CD4-positive, CD25-positive, alpha-beta regulatory T cell (primary cell): ENCODE data around the gene CPZ. TPM values are rescaled to one million over a fixed set of nuclear protein-coding genes. Genes with fewer than 3 reads are reported as not detected.
A peak's percentile ranks its signal among the peaks of the same experiment; 100 is the strongest.

Experiments used
- ATAC-seq, 2 donors: fragments of 150-1000 bp; cut with Tn5 transposase; one replicate each; pipeline ENCODE4 v1.10.0; 2021; ENCODE audit warnings: low read depth in 2 of 2, moderate number of reproducible peaks in 2 of 2, moderate library complexity in 1 of 2
- DNase-seq, 3 donors: peaks; one replicate each; pipeline versions ENCODE4 v3.0.0 to v3.0.0-alpha.2; 2012 to 2022; ENCODE audit warnings: mixed read lengths in 1 of 3
- H3K27ac ChIP-seq: one replicate; pipeline ENCODE4 v1.7.0; 2013; ENCODE audit warnings: mild to moderate bottlenecking, low read length; ENCODE audit not compliant: insufficient read depth, poor library complexity, severe bottlenecking
- H3K27me3 ChIP-seq: one replicate; pipeline ENCODE4 v1.7.0; 2013; ENCODE audit warnings: low read length; ENCODE audit not compliant: control insufficient read depth, insufficient read depth
- H3K36me3 ChIP-seq: one replicate; pipeline ENCODE4 v1.7.0; 2013; ENCODE audit warnings: mild to moderate bottlenecking, low read length, moderate library complexity; ENCODE audit not compliant: control insufficient read depth, insufficient read depth
- H3K4me1 ChIP-seq: 2 replicates; pipeline ENCODE4 v1.7.0; 2013; ENCODE audit warnings: mild to moderate bottlenecking, low read length; ENCODE audit not compliant: insufficient read depth, control insufficient read depth, poor library complexity, severe bottlenecking
- H3K4me3 ChIP-seq: one replicate; pipeline ENCODE4 v1.7.0; 2013; ENCODE audit warnings: low read depth, mild to moderate bottlenecking, low read length, moderate library complexity
- H3K9me3 ChIP-seq, 2 experiments: 1 replicate in 1 of 2; 2 replicates in 1 of 2; pipeline ENCODE4 v1.7.0; 2013; ENCODE audit warnings: low read length in 2 of 2, mild to moderate bottlenecking in 1 of 2, moderate library complexity in 1 of 2; ENCODE audit not compliant: control insufficient read depth in 2 of 2
- H3K27ac Mint-ChIP-seq, 3 donors: one replicate each; pipeline ENCODE4 v1.8.0; 2020 to 2022; ENCODE audit warnings: mild to moderate bottlenecking in 3 of 3, mixed read lengths in 3 of 3, moderate library complexity in 2 of 3
- H3K27me3 Mint-ChIP-seq: one replicate; pipeline ENCODE4 v1.8.0; 2022; ENCODE audit warnings: mild to moderate bottlenecking, mixed read lengths
- H3K36me3 Mint-ChIP-seq: one replicate; pipeline ENCODE4 v1.8.0; 2020; ENCODE audit warnings: mixed read lengths
- H3K4me1 Mint-ChIP-seq, 4 donors: one replicate each; pipeline ENCODE4 v1.8.0; 2020 to 2022; ENCODE audit warnings: mixed read lengths in 4 of 4, mild to moderate bottlenecking in 1 of 4
- H3K4me3 Mint-ChIP-seq, 4 donors: one replicate each; pipeline ENCODE4 v1.8.0; 2020 to 2022; ENCODE audit warnings: mild to moderate bottlenecking in 4 of 4, mixed read lengths in 4 of 4, moderate library complexity in 3 of 4
- H3K9me3 Mint-ChIP-seq, 7 donors: one replicate each; pipeline ENCODE4 v1.8.0; 2020 to 2022; ENCODE audit warnings: mixed read lengths in 7 of 7, mild to moderate bottlenecking in 3 of 7, moderate library complexity in 2 of 7
- polyA plus RNA-seq, 4 donors: library from polyadenylated mRNA; unstranded; fragments of 300-500 nt; fragmentation: Illumina TruSeq; gene quantifications; one replicate each; pipeline ENCODE4 v1.2.3, GENCODE V29; 2021
- total RNA-seq: library from RNA; stranded (reverse); gene quantifications from one replicate; pipeline ENCODE4 v1.2.3, GENCODE V29; 2022

Gene CPZ
- total and polyA plus RNA-seq, 5 donors from 2014 or later: not detected

DNA sequence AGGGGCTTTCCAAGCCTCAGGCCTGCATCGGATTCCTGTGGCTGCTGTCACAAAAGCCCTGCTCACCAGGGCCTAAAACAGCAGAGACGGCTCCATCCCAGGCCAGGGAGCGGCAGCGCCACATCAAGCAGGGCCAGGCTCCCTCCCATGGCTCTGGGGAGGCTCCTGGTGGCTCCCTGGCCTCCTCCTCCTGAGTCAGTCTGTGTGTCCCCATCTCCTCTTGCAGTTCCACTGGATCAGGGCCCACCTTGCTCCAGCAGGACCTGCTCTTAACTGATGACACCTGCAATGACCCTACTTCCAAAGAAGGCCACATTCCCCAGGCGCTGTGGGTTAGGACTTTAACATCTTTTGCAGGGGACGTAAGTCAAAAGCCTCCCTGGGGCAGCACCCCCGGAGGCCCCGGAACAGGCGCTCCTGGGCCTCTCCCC, 51.9 kb downstream of the CPZ start:
- no peak for DNase-seq
- Mint-ChIP-seq H3K4me3 (no peak overlapping the region), H3K27me3 (no peaks in the 10 kb centered on the region), H3K4me1 (no peaks in the 10 kb centered on the region), H3K9me3 (no peaks in the 10 kb centered on the region), H3K36me3 (no peaks in the 10 kb centered on the region), H3K27ac (no peak overlapping the region)
- Histone ChIP-seq H3K4me1 (no peaks in the 10 kb centered on the region), H3K9me3 (no peaks in the 10 kb centered on the region), H3K4me3 (no peak overlapping the region), H3K27me3 (no peaks in the 10 kb centered on the region), H3K27ac (no peak overlapping the region), H3K36me3 (no peaks in the 10 kb centered on the region)
- ATAC-seq: no peak

DNA sequence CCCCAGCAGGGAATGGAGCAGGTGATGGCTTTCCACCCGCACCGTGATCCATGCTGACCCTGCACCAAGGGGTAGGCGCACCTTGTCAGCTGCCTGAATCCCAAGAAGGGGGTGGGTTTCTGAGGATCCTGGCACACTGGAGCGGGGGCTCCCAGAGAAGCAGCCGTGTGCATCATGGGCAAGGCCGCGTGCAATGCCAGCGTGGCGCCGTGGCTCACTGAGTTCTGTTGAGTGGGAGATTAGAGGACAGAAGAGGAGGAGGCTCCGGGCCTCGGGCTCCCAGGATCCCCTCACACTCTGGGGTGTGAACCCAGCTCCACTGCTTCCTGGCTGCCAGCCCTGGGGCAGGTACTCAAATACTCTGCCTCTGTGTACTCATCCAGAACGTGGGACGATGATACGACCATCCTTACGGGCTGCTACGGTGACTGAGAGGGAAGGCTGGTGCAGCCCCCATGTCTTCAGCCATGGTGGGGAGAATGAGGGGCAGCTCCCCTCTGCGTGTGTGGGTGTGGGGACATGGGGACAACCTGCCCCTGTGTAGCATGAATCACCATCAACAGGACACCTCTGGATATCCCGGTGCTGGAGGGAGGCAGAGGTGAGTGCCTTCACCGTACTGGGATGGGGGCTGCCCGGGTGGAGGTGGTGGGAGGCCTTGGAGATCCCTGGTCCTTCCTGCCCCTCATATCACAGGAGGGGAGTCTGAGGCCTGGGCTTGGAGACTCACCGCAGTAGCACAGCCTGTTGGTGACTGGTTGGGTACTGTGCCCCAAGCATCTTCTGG, 52.6 kb downstream of the CPZ start:
- no peaks in the 10 kb centered on the region for H3K9me3 ChIP-seq
- DNase-seq: no peak

DNA sequence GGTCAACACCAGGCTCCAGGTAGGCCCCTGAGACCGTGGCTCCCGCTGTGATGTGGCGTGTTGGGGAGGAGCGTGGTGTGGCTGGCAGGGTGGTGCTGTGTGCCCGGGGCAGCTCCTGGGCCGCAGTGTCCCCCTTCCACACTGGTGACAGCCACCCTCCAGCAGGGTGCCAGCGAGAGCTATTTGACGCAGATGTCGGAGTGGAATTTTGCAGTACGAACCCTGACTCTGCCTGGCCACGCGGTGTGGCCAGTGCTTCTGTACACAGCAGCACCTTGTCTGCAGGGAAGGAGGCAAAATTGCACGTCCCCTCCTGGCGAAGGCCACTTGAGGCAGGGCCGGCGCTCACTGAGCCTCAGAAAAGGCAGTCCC, 53.2 kb downstream of the CPZ start:
- Histone ChIP-seq H3K27me3 (no peaks in the 10 kb centered on the region), H3K4me1 (no peaks in the 10 kb centered on the region), H3K4me3 (no peak overlapping the region), H3K36me3 (no peaks in the 10 kb centered on the region), H3K27ac (no peak overlapping the region), H3K9me3 (no peaks in the 10 kb centered on the region)
- no peaks in the 10 kb centered on the region for H3K36me3 Mint-ChIP-seq
- ATAC-seq (no peak), DNase-seq (no peak)
- no peak overlapping the region for H3K4me3 Mint-ChIP-seq
- H3K27ac Mint-ChIP-seq: no peak overlapping the region
- no peaks in the 10 kb centered on the region for H3K4me1 Mint-ChIP-seq
- no peaks in the 10 kb centered on the region for H3K27me3 Mint-ChIP-seq
- H3K9me3 Mint-ChIP-seq: no peaks in the 10 kb centered on the region

More for the DNA sequence above, 52.6 kb downstream of the CPZ start:
- H3K36me3 Mint-ChIP-seq: no peaks in the 10 kb centered on the region
- no peak overlapping the region for H3K27ac Mint-ChIP-seq
- H3K27me3 Mint-ChIP-seq: no peaks in the 10 kb centered on the region
- Histone ChIP-seq H3K4me3 (no peak overlapping the region), H3K27me3 (no peaks in the 10 kb centered on the region), H3K27ac (no peak overlapping the region), H3K36me3 (no peaks in the 10 kb centered on the region), H3K4me1 (no peaks in the 10 kb centered on the region)
- H3K4me1 Mint-ChIP-seq: no peaks in the 10 kb centered on the region
- no peak overlapping the region for H3K4me3 Mint-ChIP-seq
- no peak for ATAC-seq
- H3K9me3 Mint-ChIP-seq: no peaks in the 10 kb centered on the region

DNA sequence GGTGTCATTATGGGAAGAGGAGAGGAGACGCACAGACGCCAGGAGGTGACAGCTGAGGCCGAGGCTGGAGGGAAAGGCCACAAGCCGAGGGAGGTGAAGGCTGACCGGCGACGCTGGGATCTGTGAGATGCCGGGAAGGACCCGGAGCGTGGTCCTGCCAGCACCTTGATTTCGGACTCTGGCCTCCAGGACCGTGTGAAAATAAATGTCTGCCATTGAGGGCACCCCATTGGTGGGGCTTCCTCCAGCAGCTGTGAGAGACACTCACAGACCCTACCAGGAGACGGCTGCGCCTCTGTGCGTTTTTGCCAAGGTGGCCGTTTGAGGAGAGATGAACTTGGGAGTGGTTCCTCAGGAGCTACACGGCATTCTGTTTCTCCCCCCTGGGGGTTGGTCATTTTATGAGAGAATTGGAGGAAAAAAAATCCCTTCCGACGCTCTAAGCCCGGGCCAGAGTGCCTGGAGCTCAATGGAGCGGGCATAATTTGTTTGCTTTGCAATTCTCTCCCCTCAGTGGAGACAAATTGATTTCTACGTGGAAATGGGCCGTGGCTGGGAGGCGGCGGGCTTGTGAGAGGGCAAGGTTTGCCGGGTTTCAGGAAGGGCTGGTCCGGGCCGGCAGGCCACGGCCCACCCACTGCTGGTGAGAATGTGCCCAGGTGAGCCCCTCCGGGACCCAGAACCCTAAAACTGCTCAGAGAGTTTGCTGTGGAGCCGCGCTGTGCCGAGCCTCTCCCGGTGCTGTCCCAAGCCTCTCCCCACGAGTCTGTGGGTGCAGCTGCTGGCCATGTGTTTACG, 53.9 kb downstream of the CPZ start:
- Histone ChIP-seq H3K4me1 (no peaks in the 10 kb centered on the region), H3K4me3 (no peak overlapping the region), H3K27ac (no peak overlapping the region), H3K9me3 (no peaks in the 10 kb centered on the region), H3K36me3 (no peaks in the 10 kb centered on the region), H3K27me3 (no peaks in the 10 kb centered on the region)
- no peak for ATAC-seq
- DNase-seq: no peak
- Mint-ChIP-seq H3K27ac (peak overlapping the region in 1 of 3 donors; percentile 92), H3K27me3 (no peaks in the 10 kb centered on the region), H3K4me3 (no peak overlapping the region), H3K9me3 (no peaks in the 10 kb centered on the region), H3K4me1 (no peaks in the 10 kb centered on the region), H3K36me3 (no peaks in the 10 kb centered on the region)

DNA sequence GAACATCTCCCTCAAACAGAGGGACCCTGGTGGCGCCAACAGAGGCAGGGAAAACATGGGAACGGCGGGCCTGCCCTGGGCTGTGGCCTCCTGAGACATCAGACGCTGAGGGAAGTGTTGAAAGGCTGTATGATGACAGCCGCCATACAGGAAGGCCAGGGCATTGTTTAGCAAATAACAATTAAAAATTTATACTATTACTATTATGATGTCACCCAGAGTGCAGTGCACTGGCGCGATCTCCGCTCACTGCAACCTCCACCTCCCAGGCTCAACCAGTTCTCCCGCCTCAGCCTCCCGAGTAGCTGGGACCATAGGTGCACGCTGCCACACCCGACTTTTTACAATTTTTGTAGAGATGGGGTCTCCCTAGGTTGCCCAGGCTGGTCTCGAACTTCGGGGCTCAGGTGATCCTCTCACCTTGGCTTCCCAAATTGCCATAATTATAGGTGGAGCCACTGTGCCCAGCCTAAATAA, 54.6 kb downstream of the CPZ start:
- H3K27ac ChIP-seq: no peak overlapping the region
- no peaks in the 10 kb centered on the region for H3K4me1 ChIP-seq
- Mint-ChIP-seq H3K9me3 (no peaks in the 10 kb centered on the region), H3K4me3 (no peak overlapping the region), H3K27ac (no peak overlapping the region), H3K27me3 (no peaks in the 10 kb centered on the region), H3K36me3 (no peaks in the 10 kb centered on the region), H3K4me1 (no peaks in the 10 kb centered on the region)
- no peaks in the 10 kb centered on the region for H3K9me3 ChIP-seq
- H3K27me3 ChIP-seq: no peaks in the 10 kb centered on the region
- H3K4me3 ChIP-seq: no peak overlapping the region
- DNase-seq (no peak), ATAC-seq (no peak)
- no peaks in the 10 kb centered on the region for H3K36me3 ChIP-seq

DNA sequence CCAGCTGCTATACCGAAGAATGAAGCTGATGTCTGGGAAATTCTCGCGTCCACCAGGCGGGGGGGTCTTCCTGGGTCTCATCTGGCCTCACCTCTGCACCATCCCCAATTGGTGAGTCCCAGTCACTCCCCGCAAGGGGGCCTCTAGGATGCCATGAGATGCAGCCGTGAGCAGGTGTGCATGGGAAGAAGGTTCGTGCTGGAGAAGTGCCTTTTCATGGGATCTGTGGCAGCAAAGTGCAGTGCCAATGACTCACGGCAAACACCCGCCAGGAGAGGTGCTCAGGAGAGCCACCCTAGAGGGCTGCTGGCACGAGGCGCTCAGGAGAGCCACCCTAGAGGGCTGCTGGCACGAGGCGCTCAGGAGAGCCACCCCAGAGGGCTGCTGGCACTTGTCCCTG, 55.1 kb downstream of the CPZ start:
- Mint-ChIP-seq H3K4me3 (no peak overlapping the region), H3K27ac (no peak overlapping the region), H3K9me3 (no peaks in the 10 kb centered on the region), H3K36me3 (no peaks in the 10 kb centered on the region), H3K4me1 (no peaks in the 10 kb centered on the region), H3K27me3 (no peaks in the 10 kb centered on the region)
- no peaks in the 10 kb centered on the region for H3K4me1 ChIP-seq
- ATAC-seq (no peak), DNase-seq (no peak)
- no peak overlapping the region for H3K27ac ChIP-seq
- H3K9me3 ChIP-seq: no peaks in the 10 kb centered on the region
- no peak overlapping the region for H3K4me3 ChIP-seq
- no peaks in the 10 kb centered on the region for H3K27me3 ChIP-seq
- H3K36me3 ChIP-seq: no peaks in the 10 kb centered on the region

DNA sequence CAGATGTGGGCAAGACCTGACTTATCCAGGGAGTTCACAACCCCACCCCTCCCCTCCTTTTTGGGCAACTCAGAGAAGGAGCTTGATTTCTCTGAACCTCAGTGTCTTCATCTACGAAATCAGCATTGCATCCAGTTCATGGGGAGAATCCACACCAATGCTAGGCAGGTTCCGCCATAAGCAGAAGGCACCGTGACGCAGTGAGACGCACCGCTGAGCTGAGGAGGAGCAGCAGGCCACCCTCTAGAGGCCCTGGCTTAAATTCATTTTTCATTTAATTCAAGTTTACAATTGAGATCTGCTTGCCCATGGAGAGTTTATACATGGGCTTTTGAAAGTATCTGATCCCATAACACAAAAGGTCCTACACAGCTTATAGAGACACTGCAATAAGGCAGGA, 55.7 kb downstream of the CPZ start:
- Histone ChIP-seq H3K4me3 (no peak overlapping the region), H3K27me3 (no peaks in the 10 kb centered on the region), H3K4me1 (no peaks in the 10 kb centered on the region), H3K27ac (no peak overlapping the region), H3K36me3 (no peaks in the 10 kb centered on the region), H3K9me3 (no peaks in the 10 kb centered on the region)
- no peaks in the 10 kb centered on the region for H3K36me3 Mint-ChIP-seq
- H3K4me1 Mint-ChIP-seq: no peaks in the 10 kb centered on the region
- no peaks in the 10 kb centered on the region for H3K9me3 Mint-ChIP-seq
- no peak overlapping the region for H3K27ac Mint-ChIP-seq
- ATAC-seq (no peak), DNase-seq (no peak)
- no peak overlapping the region for H3K4me3 Mint-ChIP-seq
- H3K27me3 Mint-ChIP-seq: no peaks in the 10 kb centered on the region
